NCI-H1092 treated with DMSO at 0.1 percent for 48 hours (cell line): ENCODE measurements around the gene UNKL.

Experiments
- DNase-seq: peaks from one replicate; lab custom pipeline; 2025; lab: John Stamatoyannopoulos, UW

UNKL gene

DNA sequence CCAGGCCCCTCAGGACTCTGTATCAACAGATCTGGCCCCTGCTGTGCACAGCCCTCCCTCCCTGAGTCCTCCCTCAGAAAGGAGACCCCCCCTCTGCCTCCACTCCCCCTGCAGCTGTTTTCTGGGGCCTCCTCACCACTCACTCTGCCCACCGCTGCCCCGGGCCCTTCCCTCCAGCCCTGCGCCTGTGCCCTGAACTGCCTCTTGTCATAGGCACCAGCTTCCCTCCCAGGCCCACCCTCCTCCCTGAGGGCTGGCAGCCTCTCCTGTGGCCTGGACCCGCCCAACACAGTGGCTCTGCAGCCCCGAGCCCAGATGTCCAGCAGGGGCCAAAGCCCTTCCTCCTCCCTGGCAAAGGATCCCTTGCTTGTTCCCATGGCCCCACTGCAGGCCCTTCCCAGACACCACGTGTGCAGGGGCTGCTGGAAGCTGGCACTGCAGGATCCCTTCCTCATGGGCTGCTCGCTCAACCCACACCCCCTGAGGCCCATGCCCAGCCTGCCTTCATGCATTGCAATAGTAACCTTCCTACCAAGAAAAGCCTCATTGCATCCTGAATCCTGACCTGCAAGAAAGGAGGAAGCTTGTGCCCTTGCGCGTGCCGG is 37.0 kb downstream of the UNKL start:
- no peak for DNase-seq

GRCh38 chr16:1375741-1376410 is 38.6 kb downstream of the UNKL start:
- DNase-seq: no peak

- no peak for DNase-seq
These were observed 39.2 kb downstream of the UNKL start for GRCh38 chr16:1375298-1375640.

- DNase-seq: no peak
These were observed 39.8 kb downstream of the UNKL start for GRCh38 chr16:1374418-1375297.

DNA sequence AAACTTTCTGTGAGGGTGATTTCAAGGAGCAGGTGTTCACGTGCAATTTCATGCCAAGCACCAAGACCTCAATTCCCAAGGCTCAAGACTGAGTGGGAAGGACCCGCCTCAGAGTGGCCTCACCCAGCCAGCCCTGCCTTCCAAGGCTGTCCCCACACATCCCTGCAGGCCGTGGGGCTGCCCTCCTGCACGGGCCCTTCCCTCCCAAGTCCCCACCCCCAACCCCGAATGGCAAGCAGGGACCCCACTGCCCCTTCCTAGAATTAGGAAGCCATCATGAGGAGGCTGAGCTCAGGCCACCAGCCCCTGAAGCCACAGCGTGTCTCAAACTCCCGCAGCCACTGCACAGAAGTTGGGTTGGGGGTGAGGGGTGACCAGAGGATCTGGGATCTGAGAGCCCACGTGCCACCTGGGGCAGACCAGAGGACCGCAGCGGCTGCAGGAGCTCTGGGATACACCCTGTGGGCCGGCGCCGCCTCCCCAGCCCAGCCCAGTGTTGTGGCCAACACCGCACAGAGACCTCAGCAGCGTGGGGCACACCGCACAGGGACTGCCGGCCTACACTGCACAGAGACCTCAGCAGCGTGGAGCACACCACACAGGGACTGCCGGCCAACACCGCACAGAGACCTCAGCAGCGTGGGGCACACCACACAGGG is 42.1 kb downstream of the UNKL start:
- DNase-seq: no peak

- no peak for DNase-seq
These were observed 43.2 kb downstream of the UNKL start for GRCh38 chr16:1371054-1371978.

DNA sequence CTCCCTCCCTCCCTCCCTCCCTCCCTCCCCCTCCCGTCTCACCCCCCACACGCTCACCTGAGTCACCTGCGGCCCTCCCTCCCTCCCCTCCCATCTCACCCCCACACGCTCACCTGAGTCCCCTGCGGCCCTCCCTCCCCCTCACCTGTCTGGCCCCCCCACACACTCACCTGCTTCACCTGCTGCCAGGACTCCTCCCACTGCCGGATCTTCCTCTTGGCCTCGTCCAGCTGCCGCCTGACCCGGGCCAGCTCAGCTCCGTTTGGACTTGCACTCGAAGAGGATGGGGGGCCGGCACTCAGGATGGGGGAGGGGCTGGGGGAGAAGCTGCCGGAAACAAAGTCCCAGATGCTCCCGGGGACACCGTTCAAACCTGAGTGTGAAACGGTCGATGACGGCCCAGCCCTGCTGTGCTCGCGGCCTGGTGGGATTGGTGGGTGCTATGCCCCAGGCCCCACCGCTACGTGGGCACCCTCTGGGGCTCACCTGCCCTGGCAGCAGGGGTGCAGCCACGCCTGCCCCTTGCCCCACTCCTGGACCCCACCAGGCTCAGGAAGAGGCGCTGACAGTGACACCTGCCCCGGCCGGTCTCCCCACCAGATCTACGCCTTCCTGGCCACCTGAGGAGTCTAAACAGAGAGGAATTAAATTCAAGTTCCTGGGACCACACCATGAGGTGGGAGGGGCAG is 46.9 kb downstream of the UNKL start:
- no peak for DNase-seq

- no peak for DNase-seq
These were observed 47.7 kb downstream of the UNKL start for GRCh38 chr16:1366712-1367299.

DNA sequence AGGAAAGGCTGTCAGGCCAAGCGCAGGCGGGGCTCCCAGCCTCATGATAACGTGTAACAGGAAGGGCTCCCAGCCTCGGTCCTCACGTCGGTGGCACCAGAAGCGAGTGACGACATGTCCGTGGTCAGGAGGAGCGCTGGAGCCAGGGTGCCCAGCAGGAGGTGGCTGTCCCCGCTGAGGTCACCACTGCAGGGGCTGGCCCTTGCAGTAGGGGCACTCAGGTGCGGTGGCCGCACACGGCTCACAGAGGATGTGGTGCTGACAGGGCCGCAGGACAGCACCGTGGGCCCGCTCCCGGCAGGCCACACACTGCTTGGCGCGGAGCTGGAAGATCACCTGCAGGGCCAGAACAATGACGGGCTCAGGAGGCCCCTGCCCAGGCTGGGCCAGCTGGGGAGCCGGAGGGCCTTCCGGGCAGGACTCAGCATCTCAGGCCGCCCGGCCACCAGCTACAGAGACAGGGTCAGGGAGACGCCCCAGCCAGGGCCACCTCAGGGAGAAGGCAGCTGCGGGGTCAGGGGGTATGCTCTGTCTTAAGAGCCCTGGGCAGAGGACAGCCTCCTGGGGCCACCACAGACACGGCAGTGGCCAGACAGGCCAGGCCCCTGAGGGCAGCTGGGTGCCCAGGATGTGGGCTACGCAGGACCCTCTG is 48.3 kb downstream of the UNKL start:
- no peak for DNase-seq

DNA sequence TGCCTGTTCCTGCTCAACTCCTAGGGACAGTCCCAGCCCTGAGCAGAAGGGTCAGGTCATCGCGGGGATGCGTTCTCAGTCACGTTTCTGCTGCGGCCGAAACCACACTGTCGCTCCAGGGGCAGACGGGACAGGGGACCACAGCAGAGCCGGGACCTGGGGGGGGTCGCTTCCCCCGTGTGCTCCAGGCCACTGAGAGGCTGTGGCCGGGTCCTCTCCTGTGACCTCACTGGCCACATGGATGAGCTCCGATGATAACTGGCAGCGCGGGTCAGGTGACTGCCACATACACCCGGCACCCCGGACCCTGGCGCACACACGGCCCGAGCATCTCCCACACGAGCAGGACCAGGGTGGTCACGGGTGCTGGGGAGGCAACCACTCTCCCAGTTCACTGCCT is 50.0 kb downstream of the UNKL start:
- no peak for DNase-seq

- peak; percentile 18 for DNase-seq
These were observed 50.9 kb downstream of the UNKL start for GRCh38 chr16:1363501-1364041.

- no peak for DNase-seq
These were observed 51.7 kb downstream of the UNKL start for GRCh38 chr16:1362807-1363206.

GRCh38 chr16:1361685-1362360 is 52.7 kb downstream of the UNKL start:
- no peak for DNase-seq

GRCh38 chr16:1357906-1358566 is 56.5 kb downstream of the UNKL start:
- DNase-seq: no peak

DNA sequence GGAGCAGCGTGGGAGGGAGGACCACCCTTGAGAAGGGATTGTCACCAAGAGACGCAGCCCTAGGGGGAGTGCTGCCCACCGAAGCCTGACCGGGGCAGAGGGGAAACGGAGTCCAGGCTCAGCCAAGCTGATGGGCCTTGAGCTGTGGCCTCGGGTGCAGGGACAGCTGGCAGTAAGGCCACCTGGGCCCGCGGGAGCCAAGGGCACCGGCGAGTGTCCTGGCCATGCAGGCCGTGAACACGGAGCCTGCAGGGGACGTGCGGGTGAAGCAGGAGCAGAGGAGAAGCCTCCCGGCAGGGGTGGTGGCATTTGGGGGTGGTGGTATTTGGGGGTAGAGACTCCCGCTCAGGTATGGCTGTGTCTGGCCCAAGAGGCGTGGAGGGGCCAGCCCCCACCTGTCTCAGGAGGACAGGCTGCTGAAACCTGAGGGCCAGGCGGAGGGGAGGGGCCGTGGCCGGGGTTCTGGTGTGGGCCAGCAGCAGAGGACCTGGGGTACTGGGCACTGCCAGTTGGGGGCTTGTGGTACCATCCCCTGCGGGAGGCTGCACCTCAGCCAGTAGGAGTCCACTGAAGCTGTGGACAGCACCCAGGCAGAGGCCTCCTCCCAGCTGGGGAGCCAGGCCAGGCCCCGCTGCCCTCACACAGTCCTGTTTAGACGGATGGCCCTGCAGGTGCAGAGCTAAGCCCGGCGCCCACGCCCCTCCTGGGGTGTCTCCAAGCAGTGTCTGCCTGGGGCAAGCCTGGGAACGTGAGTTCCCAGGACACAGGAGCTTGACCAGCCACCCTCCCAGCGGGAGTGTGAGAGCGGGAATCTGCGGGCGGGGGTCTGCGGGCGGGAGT is 58.2 kb downstream of the UNKL start:
- DNase-seq: no peak

- no peak for DNase-seq
These were observed 58.9 kb downstream of the UNKL start for GRCh38 chr16:1355591-1355990.

DNA sequence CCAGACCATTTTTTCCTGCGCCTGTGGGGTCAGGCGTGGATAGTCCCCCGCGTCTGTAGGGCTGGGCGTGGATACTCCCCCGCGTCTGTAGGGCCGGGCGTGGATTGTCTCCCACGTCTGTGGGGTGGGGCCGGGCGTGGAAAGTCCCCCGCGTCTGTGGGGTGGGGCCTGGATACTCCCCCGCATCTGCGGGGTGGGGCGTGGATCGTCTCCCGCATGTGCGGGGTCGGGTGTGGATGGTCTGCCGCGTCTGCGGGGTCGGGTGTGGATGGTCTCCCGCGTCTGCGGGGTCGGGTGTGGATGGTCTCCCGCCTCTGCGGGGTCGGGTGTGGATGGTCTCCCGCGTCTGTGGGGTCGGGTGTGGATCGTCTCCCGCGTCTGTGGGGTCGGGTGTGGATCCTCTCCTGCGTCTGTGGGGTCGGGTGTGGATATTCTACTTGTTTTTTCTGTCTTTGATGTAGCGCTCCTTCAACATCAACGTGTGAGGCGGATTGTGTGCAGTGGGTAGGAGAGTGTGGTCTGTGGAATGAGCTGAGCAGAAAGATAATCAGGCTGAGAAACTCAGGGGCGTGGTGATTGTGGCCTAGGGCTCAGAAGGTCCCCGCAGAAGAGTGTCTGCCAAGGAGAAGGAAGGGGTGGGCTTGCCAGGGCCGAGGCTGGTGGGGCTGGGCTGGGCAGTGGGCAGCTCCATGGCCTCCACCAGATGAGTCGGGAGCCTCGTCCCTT is 59.5 kb downstream of the UNKL start:
- DNase-seq: no peak
